ENCODE results near the gene GOLGA6L1.

Gene GOLGA6L1

DNA sequence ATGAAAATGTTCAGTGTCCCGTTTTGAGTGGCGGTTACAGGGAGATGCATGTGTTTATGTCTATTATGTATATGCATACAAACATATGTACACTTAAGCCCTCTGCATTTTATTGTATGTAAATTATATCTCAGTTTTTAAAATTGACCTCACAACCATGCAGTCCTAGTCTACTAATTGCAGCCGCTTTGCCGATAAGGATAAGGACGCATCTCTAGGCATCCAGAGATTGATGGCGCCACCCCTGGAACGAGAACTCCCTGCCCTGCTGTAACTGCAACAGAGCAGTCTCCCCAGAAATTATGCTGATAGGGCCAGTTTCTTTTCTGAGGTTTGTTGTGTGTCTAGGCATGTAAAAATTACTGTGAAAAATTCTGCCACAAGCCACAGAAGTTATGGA lies 56.9 kb downstream of the GOLGA6L1 start:
- H3K36me3 ChIP-seq (replicated peaks) = no peaks in the 10 kb centered on the region
- no peaks in the 10 kb centered on the region for H3K4me1 ChIP-seq
- no peak for DNase-seq (ENCODE audit: low spot score in 2 of 2)
- no peaks in the 10 kb centered on the region for H3K9me3 ChIP-seq
- peaks cover 3% of the 10 kb centered on the region for H3K27me3 ChIP-seq (ENCODE audit: low read depth)
- in situ Hi-C loops (cut with MboI; ENCODE audit: low sequenced_read_pairs) = no loop called here
- H3K4me3 ChIP-seq = no peak overlapping the region
